HCT116 (cell line): ENCODE data around the gene GPR139.

Experiments used
- CTCF ChIP-seq, 3 experiments: fragments of 200-600 bp in 1 of 3; sonication (generic) in 1 of 3; IDR thresholded peaks in 2 of 3; conservative IDR thresholded peaks in 1 of 3; 2 replicates each; pipeline ENCODE4 v1.5.1; 2012 to 2017; ENCODE audit warnings: low read depth in 2 of 3, low read length in 2 of 3, antibody characterized with exemption in 1 of 3, borderline replicate concordance in 1 of 3, control low read depth in 1 of 3, mild to moderate bottlenecking in 1 of 3, mixed read lengths in 1 of 3, mixed run types in 1 of 3, moderate library complexity in 1 of 3; ENCODE audit not compliant: insufficient read depth in 1 of 3
- FOSL1 ChIP-seq: IDR thresholded peaks from 2 replicates; pipeline ENCODE4 v1.6.1; 2012; ENCODE audit warnings: low read depth
- POLR2A ChIP-seq: IDR thresholded peaks from 2 replicates; pipeline ENCODE4 v1.7.0; 2011; ENCODE audit warnings: borderline replicate concordance; ENCODE audit not compliant: insufficient read depth, insufficient read length; ENCODE audit errors: extremely low read depth

GRCh38 chr16:20026361-20027072 is 47.2 kb downstream of the GPR139 start:
- no peak for TF ChIP-seq FOSL1
- TF ChIP-seq POLR2A, result no peak
- TF ChIP-seq CTCF (IDR thresholded peaks at IDR 0.05 in 2 of 3, conservative IDR thresholded peaks at IDR 0.05 in 1 of 3; ENCODE audit: borderline replicate concordance in 1 of 3, insufficient read depth in 1 of 3, low read depth in 2 of 3, low read length in 2 of 3), result no peak
